Measurements from ENCODE around the gene NFIB.

The NFIB gene

DNA sequence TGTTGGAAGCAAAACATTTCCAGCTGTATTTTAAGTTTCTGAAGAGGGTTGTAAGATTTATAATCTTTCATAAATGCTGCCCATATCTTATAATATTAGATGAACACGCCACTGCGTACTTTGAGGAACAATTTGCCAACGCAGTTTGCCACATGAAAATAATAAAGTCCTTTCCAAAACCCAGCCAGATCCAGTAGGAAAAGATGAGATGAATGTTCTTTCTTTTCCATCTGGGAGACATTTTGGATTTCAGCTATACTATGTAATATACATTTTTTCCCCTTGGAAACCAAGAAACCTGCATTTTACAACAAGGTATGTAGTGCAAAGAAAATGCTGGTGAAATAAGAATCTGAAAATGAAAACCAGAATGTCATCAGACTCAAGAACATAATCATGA is 125.4 kb downstream of the NFIB start:
- DNase-seq (ENCODE audit: extremely low read depth, low read depth): no peak
- TF ChIP-seq, protein P1, sequence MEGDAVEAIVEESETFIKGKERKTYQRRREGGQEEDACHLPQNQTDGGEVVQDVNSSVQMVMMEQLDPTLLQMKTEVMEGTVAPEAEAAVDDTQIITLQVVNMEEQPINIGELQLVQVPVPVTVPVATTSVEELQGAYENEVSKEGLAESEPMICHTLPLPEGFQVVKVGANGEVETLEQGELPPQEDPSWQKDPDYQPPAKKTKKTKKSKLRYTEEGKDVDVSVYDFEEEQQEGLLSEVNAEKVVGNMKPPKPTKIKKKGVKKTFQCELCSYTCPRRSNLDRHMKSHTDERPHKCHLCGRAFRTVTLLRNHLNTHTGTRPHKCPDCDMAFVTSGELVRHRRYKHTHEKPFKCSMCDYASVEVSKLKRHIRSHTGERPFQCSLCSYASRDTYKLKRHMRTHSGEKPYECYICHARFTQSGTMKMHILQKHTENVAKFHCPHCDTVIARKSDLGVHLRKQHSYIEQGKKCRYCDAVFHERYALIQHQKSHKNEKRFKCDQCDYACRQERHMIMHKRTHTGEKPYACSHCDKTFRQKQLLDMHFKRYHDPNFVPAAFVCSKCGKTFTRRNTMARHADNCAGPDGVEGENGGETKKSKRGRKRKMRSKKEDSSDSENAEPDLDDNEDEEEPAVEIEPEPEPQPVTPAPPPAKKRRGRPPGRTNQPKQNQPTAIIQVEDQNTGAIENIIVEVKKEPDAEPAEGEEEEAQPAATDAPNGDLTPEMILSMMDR (IDR thresholded peaks at IDR 0.05; ENCODE audit: low read depth, low read length, missing control alignments): no peak

DNA sequence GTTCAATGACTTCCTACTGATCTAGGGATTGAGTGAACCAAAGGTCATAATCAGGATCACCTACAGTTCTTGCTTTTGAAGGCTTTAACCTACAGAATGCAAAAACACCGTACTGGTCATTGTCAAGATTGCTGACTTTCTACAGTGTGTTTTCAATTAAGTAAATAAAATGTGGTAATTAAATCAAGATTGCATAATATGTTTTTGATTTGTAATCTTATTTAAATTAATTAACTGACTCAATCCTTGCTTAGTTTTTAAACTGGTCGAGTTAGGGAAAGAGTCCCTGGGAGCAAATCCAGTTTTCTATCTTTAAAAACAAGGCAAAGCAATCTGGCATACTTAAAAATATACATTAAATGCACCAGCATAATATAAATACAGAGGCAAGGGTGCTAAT is 125.9 kb downstream of the NFIB start:
- no peak for DNase-seq (ENCODE audit: extremely low read depth, low read depth)
- no peak overlapping the region for H3K4me3 ChIP-seq (replicated peaks; ENCODE audit: low read depth, low read length)

More for the DNA sequence above, 125.4 kb downstream of the NFIB start:
- no peak overlapping the region for H3K4me3 ChIP-seq (replicated peaks; ENCODE audit: low read depth, low read length)

DNA sequence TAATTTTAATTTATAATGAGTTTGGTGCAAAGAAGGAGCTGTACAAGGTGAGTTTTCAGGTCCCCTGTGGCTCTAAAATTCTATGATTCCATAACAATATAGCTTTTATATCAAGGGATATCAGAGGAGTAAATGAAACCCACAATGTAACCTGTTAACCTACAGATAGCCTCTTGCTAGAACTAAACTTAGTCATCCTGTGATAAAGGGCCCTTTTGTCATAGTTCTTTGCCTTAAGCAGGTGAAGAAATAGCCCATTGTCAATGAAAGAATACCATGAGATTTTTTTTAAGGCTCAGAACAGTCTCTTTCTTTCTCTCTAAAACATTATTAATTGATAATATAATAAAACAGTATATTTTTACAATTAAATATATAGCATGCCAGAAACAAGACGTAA is 127.8 kb downstream of the NFIB start:
- TF ChIP-seq, protein P1 (IDR thresholded peaks at IDR 0.05; ENCODE audit: low read depth, low read length, missing control alignments): no peak
- no peak for DNase-seq (ENCODE audit: extremely low read depth, low read depth)

More for the DNA sequence above, 125.9 kb downstream of the NFIB start:
- TF ChIP-seq, protein P1 (IDR thresholded peaks at IDR 0.05; ENCODE audit: low read depth, low read length, missing control alignments): no peak

DNA sequence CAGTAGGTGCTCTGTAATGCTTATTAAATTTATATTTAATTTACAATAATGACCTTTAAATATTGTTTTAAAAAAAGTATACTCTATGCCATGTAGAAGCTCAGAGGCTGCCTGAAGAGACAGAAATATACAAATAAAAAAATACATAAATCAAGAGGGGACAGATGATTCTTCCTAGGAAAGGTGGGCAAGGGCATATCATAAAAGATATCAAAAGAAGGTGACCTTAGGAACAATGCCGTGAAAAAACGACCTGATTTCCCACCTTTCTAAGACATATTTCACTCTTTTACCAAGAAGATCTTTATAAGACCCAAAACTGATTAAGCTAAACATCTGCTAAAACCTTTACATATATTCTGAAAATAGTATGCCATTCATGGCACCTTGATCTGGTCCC is 128.9 kb downstream of the NFIB start:
- no peak for DNase-seq (ENCODE audit: extremely low read depth, low read depth)
- no peak overlapping the region for H3K4me3 ChIP-seq (replicated peaks; ENCODE audit: low read depth, low read length)
- TF ChIP-seq, protein P1 (IDR thresholded peaks at IDR 0.05; ENCODE audit: low read depth, low read length, missing control alignments): no peak

More for the DNA sequence above, 127.8 kb downstream of the NFIB start:
- no peak overlapping the region for H3K4me3 ChIP-seq (replicated peaks; ENCODE audit: low read depth, low read length)

DNA sequence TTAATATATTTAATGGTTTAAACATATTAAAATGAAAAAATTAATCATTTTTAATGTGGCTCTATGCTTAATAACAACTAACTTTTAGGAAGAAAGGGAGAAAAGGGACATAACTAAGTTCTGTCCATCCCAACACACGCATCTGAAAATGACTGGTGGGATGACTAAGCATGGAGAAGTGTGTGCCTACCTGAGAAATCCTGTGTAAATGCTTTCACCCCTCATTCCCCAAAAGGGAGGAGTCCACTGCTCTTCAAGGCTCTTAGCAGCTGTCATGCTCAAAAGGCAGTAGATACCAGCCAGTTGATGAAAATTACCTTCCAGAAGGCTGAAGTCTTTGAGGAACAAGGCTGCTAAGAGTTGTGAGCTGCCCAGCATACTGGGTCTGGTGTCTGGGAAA is 130.9 kb downstream of the NFIB start:
- no peak overlapping the region for H3K4me3 ChIP-seq (replicated peaks; ENCODE audit: low read depth, low read length)
- TF ChIP-seq, protein P1 (IDR thresholded peaks at IDR 0.05; ENCODE audit: low read depth, low read length, missing control alignments): no peak
- DNase-seq (ENCODE audit: extremely low read depth, low read depth): no peak

DNA sequence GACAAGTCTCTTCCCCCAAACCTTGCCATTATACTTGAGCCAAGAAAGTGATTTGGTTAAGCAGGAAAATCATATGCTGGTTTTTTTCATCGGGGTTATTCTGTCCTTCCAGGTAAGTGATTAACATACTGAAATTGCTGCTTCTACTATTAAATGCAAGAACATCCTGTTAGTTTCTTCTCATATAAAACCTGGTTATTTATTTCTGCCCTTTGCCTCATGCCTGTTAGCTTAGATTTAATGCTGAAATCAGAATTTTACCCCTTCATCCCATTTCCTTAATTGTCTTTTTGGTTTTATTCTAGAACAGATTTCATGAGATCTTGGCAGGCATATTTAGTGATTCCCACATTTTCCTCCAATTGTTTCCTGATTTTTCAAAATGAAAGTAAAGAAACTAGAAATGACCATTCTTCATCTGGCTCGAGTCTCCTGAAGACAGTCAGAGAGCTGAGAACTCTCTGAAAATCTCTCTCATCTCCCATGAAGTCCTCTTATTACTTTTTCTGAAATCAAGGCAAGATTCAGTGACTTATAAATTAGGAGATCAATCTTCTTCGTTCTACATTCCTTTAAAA is 132.9 kb downstream of the NFIB start:
- H3K4me3 ChIP-seq (replicated peaks; ENCODE audit: low read depth, low read length): no peak overlapping the region
- DNase-seq (ENCODE audit: extremely low read depth, low read depth): no peak
- TF ChIP-seq, protein P1 (IDR thresholded peaks at IDR 0.05; ENCODE audit: low read depth, low read length, missing control alignments): no peak
